ENCODE results near the gene CETN3.
"Not testable (repeated sequence)": the region's sequence is repeated elsewhere in the genome, so short reads cannot be mapped to it uniquely, and the experiment has no call there.

The CETN3 gene

DNA sequence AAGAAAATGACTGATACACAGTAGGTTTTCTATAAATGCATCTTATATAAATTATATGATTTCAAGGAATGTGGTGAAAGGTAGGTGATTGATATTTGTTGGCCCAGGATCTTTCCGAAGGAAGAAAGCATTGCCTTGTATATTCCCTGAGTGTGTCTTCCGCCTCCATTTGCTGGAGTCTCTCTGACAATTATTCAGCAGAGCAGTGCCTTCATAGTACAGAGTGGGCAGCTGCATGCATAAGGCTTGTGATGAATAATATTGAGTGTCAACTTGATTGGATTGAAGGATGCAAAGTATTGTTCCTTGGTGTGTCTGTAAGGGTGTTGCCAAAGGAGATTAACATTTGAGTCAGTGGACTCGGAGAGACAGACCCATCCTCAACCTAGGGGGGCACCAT, 58.5 kb downstream of the CETN3 start:
- no peak for FAIRE-seq
- no peak for DNase-seq (ENCODE audit: insufficient read length)
- TF ChIP-seq TAF1 (IDR thresholded peaks at IDR 0.05; ENCODE audit: borderline replicate concordance, low read depth, low read length), result no peak

DNA sequence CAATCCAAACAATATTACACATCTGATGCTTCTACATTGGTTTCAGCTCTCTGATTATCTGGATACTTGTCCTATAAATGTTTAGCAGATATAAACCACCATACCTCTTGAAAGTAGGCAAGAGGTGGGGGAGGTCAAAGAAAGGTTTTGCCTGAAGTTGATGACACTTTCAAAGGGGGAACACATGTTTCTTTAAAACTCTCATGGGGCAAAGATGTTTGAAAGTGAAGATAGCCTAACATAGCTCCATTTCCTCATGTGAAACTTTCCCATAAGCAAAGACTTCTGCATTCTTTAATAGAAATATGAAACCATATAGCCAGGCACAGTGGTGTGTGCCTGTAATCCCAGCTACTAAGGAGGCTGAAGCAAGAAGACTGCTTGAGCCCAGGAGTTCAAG, 62.1 kb downstream of the CETN3 start:
- TF ChIP-seq POLR2AphosphoS5 (IDR thresholded peaks at IDR 0.05; ENCODE audit: low read depth, low read length), result no peak
- no peak for TF ChIP-seq POLR2A (IDR thresholded peaks at IDR 0.05; ENCODE audit: low read depth, low read length)
- no peak for TF ChIP-seq TAF1 (IDR thresholded peaks at IDR 0.05; ENCODE audit: borderline replicate concordance, low read depth, low read length)
- FAIRE-seq, result peak; percentile 70

DNA sequence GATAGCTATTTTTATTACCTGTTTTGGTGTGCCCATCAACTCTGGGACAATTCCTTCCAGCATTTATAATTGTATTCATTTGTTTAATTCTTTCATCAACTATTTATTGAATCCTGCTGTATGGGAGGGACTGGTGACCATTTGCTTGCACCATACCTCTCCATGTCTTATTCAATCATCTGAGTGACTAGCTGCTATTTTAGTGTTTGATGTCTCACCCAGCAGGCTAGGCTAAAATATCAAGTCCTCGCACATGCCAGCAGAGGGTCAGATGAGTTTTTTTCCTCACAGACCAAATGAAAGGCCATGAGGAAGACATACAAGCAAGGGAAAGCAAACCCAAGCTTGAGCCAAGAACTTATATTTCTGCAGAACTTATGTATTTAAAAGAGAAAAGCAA, 63.9 kb downstream of the CETN3 start:
- DNase-seq (ENCODE audit: insufficient read length) (no peak), FAIRE-seq (no peak)

More for the DNA sequence above, 62.1 kb downstream of the CETN3 start:
- DNase-seq (ENCODE audit: insufficient read length), result no peak

DNA sequence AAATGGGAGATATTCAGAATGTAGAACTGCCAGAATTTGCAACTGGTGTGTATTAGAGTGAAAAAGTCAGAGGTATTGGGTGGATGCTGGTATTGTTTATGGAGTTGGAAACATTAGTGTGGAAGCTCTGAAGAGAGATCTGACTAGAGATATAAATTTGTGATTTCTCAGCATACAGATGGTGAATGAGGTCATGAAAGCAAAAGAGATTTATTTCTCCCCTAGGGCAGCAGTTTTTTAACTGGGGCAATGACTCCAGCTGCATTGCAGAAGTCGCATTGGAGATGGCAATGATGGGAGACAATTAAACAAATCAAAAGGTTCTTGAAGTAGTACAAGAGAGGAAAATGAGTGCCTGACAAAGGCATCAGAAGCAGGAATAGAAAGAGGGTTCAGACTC, 64.9 kb downstream of the CETN3 start:
- FAIRE-seq (no peak), DNase-seq (ENCODE audit: insufficient read length) (no peak)
- TF ChIP-seq POLR2A (IDR thresholded peaks at IDR 0.05; ENCODE audit: low read depth, low read length) (no peak), POLR2AphosphoS5 (IDR thresholded peaks at IDR 0.05; ENCODE audit: low read depth, low read length) (no peak), TAF1 (IDR thresholded peaks at IDR 0.05; ENCODE audit: borderline replicate concordance, low read depth, low read length) (no peak)

More for the DNA sequence above, 63.9 kb downstream of the CETN3 start:
- TF ChIP-seq POLR2A (IDR thresholded peaks at IDR 0.05; ENCODE audit: low read depth, low read length), result no peak
- TF ChIP-seq TAF1 (IDR thresholded peaks at IDR 0.05; ENCODE audit: borderline replicate concordance, low read depth, low read length), result no peak
- TF ChIP-seq POLR2AphosphoS5 (IDR thresholded peaks at IDR 0.05; ENCODE audit: low read depth, low read length), result no peak

DNA sequence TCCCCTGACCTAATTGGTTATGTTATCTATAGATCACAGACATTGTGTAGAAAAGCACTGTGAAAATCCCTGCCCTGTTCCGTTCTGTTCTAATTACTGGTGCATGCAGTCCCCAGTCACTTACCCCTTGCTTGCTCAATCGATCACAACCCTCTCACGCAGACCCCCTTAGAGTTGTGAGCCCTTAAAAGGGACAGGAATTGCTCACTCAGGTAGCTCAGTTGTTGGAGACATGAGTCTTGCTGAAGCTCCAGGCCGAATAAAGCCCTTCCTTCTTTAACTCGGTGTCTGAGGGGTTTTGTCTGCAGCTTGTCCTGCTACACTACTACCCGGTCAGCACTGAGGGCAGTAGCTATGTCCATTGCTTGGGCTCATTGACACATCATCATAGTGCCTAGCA, 65.8 kb downstream of the CETN3 start:
- FAIRE-seq, result not testable (repeated sequence)

DNA sequence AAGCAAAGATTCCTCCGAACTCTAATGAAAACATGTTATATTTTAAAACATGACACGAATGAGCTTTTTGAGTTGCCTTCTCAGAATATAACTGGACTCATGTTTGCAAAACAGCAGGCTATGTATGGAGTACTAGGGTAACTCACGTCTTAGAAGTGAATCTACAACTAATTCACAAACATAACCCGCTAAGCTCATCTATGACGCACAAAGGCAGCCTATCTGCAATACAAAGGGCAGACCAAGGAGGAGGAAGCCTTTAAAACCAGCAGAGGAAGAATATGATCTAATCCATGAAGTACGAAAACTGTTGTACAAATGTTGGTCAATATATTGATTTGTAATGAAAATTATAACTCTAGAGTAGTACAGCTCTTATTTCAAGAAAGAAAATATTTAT, 67.0 kb downstream of the CETN3 start:
- TF ChIP-seq POLR2A (IDR thresholded peaks at IDR 0.05; ENCODE audit: low read depth, low read length), result no peak
- no peak for TF ChIP-seq TAF1 (IDR thresholded peaks at IDR 0.05; ENCODE audit: borderline replicate concordance, low read depth, low read length)
- TF ChIP-seq POLR2AphosphoS5 (IDR thresholded peaks at IDR 0.05; ENCODE audit: low read depth, low read length), result no peak
- DNase-seq (ENCODE audit: insufficient read length) (no peak), FAIRE-seq (no peak)

More for the DNA sequence above, 65.8 kb downstream of the CETN3 start:
- not testable (repeated sequence) for DNase-seq (ENCODE audit: insufficient read length)

Measured in GM12892 (cell line).